Small intestine (tissue), 7 donors: ENCODE results near the gene MAPKAPK2. TPM values are rescaled to one million over a fixed set of nuclear protein-coding genes. Genes with fewer than 3 reads are reported as not detected.

Source experiments
- DNase-seq, 2 donors: peaks; one replicate each; pipeline versions ENCODE4 v3.0.0 to v3.0.0-alpha.2; 2013
- FAIRE-seq: peaks from 2 replicates; lab custom pipeline; 2012; peaks lifted over from hg19 to GRCh38; lab: Jason Lieb, UNC
- H3K27ac ChIP-seq, 3 donors: one replicate each; pipeline ENCODE4 v1.5.1; 2013; ENCODE audit warnings: low read length in 2 of 3, mild to moderate bottlenecking in 2 of 3, control low read depth in 1 of 3, inconsistent platforms in 1 of 3, low read depth in 1 of 3, moderate library complexity in 1 of 3
- H3K27me3 ChIP-seq, 3 donors: one replicate each; pipeline ENCODE4 v1.6.1; 2013; ENCODE audit warnings: low read length in 3 of 3, inconsistent platforms in 1 of 3; ENCODE audit not compliant: control insufficient read depth in 3 of 3, insufficient read depth in 3 of 3
- H3K36me3 ChIP-seq, 3 donors: one replicate each; pipeline ENCODE4 v1.6.1; 2013; ENCODE audit warnings: low read length in 3 of 3, inconsistent platforms in 1 of 3, low read depth in 1 of 3, mild to moderate bottlenecking in 1 of 3, moderate library complexity in 1 of 3; ENCODE audit not compliant: control insufficient read depth in 3 of 3, insufficient read depth in 2 of 3
- H3K4me1 ChIP-seq, 3 donors: one replicate each; pipeline ENCODE4 v1.6.1; 2013; ENCODE audit warnings: low read length in 2 of 3, inconsistent platforms in 1 of 3, low read depth in 1 of 3, mild to moderate bottlenecking in 1 of 3, moderate library complexity in 1 of 3; ENCODE audit not compliant: control insufficient read depth in 3 of 3, insufficient read depth in 2 of 3
- H3K4me3 ChIP-seq, 3 donors: one replicate each; pipeline ENCODE4 v1.5.1; 2013; ENCODE audit warnings: low read length in 3 of 3, control low read depth in 1 of 3, inconsistent platforms in 1 of 3, low read depth in 1 of 3, mild to moderate bottlenecking in 1 of 3, moderate library complexity in 1 of 3
- H3K9me3 ChIP-seq, 2 donors: one replicate each; pipeline ENCODE4 v1.6.1; 2013; ENCODE audit warnings: low read depth in 1 of 2, low read length in 1 of 2; ENCODE audit not compliant: control insufficient read depth in 2 of 2, insufficient read depth in 1 of 2
- WGBS, 3 donors: extraction: QIAGEN DNeasy Blood & Tissue Kit; methylation state at CpG; one replicate each; pipeline ENCODE4 v1.1.7; 2013; 5-methylcytosine and 5-hydroxymethylcytosine counted together
- polyA plus RNA-seq, 4 donors: library from polyadenylated mRNA; stranded (reverse) in 3 of 4; unstranded in 1 of 4; fragments of 200-250 nt in 3 of 4; fragments of 120-200 nt in 1 of 4; gene quantifications; one replicate each; pipeline versions ENCODE4 v1.2.1 to v1.2.3, GENCODE V29; 2013
- donor health status: healthy with polysubstance abuse.
- donor health status: control.
- donor health status: control.
- donor health status: Bipolar disorder and iron deficiency.
- donor health status: healthy.

MAPKAPK2 gene
- polyA plus RNA-seq, 4 donors: 56.4 to 93.5 (median 71.3) TPM

GRCh38 chr1:206734499-206735142, 49.9 kb downstream of the MAPKAPK2 start:
- H3K4me3 ChIP-seq: no peak overlapping the region
- H3K36me3 ChIP-seq: peaks cover 20 to 83% (median 23%) of the 10 kb centered on the region in 3 donors
- peak; percentile 48 to 53 for DNase-seq
- FAIRE-seq: no peak
- peaks cover 0 to 6% (median 0%) of the 10 kb centered on the region in 3 donors for H3K4me1 ChIP-seq
- WGBS, 3 donors: 62 to 66% (median 66%) methylated on average over 9 of the region's 9 CpGs
- no peak overlapping the region for H3K27ac ChIP-seq
- no peaks in the 10 kb centered on the region for H3K27me3 ChIP-seq
- H3K9me3 ChIP-seq: no peaks in the 10 kb centered on the region

DNA sequence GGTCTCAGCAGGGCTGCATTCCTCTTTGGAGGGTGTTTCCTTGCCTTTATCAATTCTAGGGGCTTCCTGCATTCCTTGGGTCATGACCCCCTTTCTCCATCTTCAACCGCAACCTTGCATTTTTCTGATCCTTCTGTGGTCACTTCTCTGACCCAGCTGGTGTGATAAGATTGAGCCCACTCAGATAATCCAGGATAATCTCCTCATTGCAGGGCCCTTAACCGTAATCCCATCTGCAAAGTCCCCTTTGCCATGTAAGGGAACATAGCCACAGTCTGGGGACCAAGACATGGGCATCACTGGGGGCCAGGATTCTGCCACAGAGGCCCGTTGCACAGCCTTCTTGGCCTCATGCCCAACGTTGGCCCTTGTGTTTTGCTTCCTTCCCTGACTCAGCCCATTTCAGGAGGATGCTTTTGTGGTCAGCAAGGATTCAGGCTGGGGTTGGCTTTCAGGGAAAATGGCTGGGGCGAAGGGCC, 50.9 kb downstream of the MAPKAPK2 start:
- DNase-seq (no peak), FAIRE-seq (no peak)
- Histone ChIP-seq H3K4me1 (peaks cover 0 to 6% (median 0%) of the 10 kb centered on the region in 3 donors), H3K4me3 (no peak overlapping the region), H3K36me3 (peaks cover 18 to 73% (median 18%) of the 10 kb centered on the region in 3 donors), H3K9me3 (no peaks in the 10 kb centered on the region), H3K27me3 (no peaks in the 10 kb centered on the region), H3K27ac (no peak overlapping the region)
- 71 to 77% (median 75%) methylated on average over 5 of the region's 5 CpGs for WGBS, 3 donors

- H3K36me3 ChIP-seq: peaks cover 10 to 58% (median 11%) of the 10 kb centered on the region in 3 donors
- no peaks in the 10 kb centered on the region for H3K27me3 ChIP-seq
- no peak overlapping the region for H3K4me3 ChIP-seq
- peak overlapping the region in 1 of 3 donors; percentile 76 for H3K27ac ChIP-seq
- peaks cover 0 to 6% (median 0%) of the 10 kb centered on the region in 3 donors for H3K4me1 ChIP-seq
- FAIRE-seq (no peak), DNase-seq (peak in 1 of 2 donors; percentile 27)
- no peaks in the 10 kb centered on the region for H3K9me3 ChIP-seq
- WGBS, 3 donors: 76 to 86% (median 77%) methylated on average over 14 of the region's 14 CpGs
Measured at GRCh38 chr1:206736878-206737728, 52.4 kb downstream of the MAPKAPK2 start.

GRCh38 chr1:206737729-206738201, 53.1 kb downstream of the MAPKAPK2 start:
- no peaks in the 10 kb centered on the region for H3K27me3 ChIP-seq
- DNase-seq (no peak), FAIRE-seq (no peak)
- H3K4me3 ChIP-seq: no peak overlapping the region
- H3K9me3 ChIP-seq: no peaks in the 10 kb centered on the region
- H3K27ac ChIP-seq: peak overlapping the region in 1 of 3 donors; percentile 76
- 40 to 47% (median 46%) methylated on average over 3 of the region's 3 CpGs for WGBS, 3 donors
- peaks cover 6 to 51% (median 8%) of the 10 kb centered on the region in 3 donors for H3K36me3 ChIP-seq
- H3K4me1 ChIP-seq: peaks cover 0 to 6% (median 0%) of the 10 kb centered on the region in 3 donors

DNA sequence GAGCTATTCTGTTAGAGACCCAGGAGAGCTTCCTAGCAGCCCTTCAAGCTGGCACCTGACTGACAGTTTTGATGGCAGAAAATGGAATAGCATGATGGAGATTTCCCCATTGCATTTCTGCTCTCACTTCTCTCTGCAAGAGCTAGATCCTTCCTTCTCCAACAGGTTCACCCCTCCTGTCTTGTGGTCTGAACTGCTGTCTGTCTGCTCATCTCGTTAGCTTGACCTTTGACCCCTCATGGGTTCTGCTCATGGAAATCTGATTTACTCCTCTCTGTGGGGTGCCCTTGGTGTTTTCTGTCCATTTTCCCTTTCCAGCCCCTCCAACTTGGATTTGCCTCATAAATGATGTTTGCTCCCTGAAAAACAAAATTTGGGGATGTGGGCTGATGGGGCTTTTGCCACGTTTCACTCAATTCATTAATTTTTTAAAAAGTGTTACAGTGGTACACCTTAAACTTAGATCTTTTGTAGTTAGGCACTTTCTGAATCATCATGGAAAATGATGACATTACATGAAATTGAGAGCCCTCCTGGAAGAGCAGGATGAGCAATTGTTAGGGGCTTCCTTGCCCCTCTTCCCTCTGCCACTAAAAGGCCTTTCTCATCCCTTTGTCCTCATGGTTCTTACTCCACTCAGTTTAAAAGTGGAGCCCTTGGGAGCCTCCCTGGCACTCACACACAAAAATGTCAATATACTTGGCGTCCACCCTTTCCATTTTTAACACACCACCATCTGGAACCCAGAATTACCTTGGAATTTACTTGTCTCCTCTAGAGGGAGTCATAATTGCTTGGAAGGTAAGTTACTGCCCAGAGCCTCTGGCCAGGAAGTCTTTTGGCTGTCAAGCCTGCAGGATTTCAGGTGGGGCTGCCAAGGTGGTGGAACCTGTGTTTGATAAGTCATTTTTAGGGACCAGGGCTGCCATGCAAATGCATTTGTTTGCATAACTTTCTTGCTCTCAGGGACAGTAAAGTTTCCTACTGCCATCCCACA, 54.0 kb downstream of the MAPKAPK2 start:
- DNase-seq (peak in 1 of 2 donors; percentile 19), FAIRE-seq (no peak)
- H3K4me1 ChIP-seq: peaks cover 0 to 6% (median 0%) of the 10 kb centered on the region in 3 donors
- no peaks in the 10 kb centered on the region for H3K9me3 ChIP-seq
- 49 to 56% (median 56%) methylated on average over 3 of the region's 3 CpGs for WGBS, 3 donors
- H3K27me3 ChIP-seq: no peaks in the 10 kb centered on the region
- peak overlapping the region in 1 of 3 donors; percentile 41 for H3K27ac ChIP-seq
- no peak overlapping the region for H3K4me3 ChIP-seq
- H3K36me3 ChIP-seq: peaks cover 0 to 42% (median 5%) of the 10 kb centered on the region in 3 donors

GRCh38 chr1:206739411-206740076, 54.8 kb downstream of the MAPKAPK2 start:
- no peak overlapping the region for H3K4me3 ChIP-seq
- no peaks in the 10 kb centered on the region for H3K9me3 ChIP-seq
- peaks cover 0 to 6% (median 0%) of the 10 kb centered on the region in 3 donors for H3K4me1 ChIP-seq
- no peak for FAIRE-seq
- peak in 1 of 2 donors; percentile 27 for DNase-seq
- peak overlapping the region in 1 of 3 donors; percentile 41 for H3K27ac ChIP-seq
- no peaks in the 10 kb centered on the region for H3K27me3 ChIP-seq
- WGBS, 3 donors: 44 to 51% (median 47%) methylated on average over 5 of the region's 5 CpGs
- peaks cover 0 to 33% (median 2%) of the 10 kb centered on the region in 3 donors for H3K36me3 ChIP-seq

GRCh38 chr1:206741142-206741701, 56.5 kb downstream of the MAPKAPK2 start:
- Histone ChIP-seq H3K27ac (no peak overlapping the region), H3K4me3 (no peak overlapping the region), H3K27me3 (no peaks in the 10 kb centered on the region), H3K36me3 (peaks cover 0 to 18% (median 0%) of the 10 kb centered on the region in 3 donors), H3K4me1 (peaks cover 0 to 6% (median 0%) of the 10 kb centered on the region in 3 donors), H3K9me3 (no peaks in the 10 kb centered on the region)
- DNase-seq (no peak), FAIRE-seq (no peak)
- WGBS, 3 donors: 88 to 91% (median 88%) methylated on average over 6 of the region's 6 CpGs
